ENCODE measurements around the gene SLC22A17. TPM values are rescaled to one million over a fixed set of nuclear protein-coding genes. Genes with fewer than 3 reads are reported as not detected.

Gene SLC22A17
- total and polyA plus RNA-seq, 10 of the 15 experiments (the other 5 are each of a cell fraction or from before 2014, with no cell fraction given): not detected

GRCh38 chr14:23321572-23322547, 30.8 kb downstream of the SLC22A17 start (continued):
- TF ChIP-seq ZNF687 (IDR thresholded peaks at IDR 0.05) (no peak), NR2F1 (conservative IDR thresholded peaks at IDR 0.05) (peak; percentile 51), JUNB (IDR thresholded peaks at IDR 0.05) (no peak), POLR2A (IDR thresholded peaks at IDR 0.05; ENCODE audit: low read depth, low read length) (peak; percentile 64), MYB (IDR thresholded peaks at IDR 0.05; ENCODE audit: borderline replicate concordance, low read depth, low read length) (no peak), NR2C2 (IDR thresholded peaks at IDR 0.05; ENCODE audit: borderline replicate concordance, control insufficient read depth, insufficient read length, low read depth) (no peak), SREBF1 (IDR thresholded peaks at IDR 0.05; ENCODE audit: low read length) (0 out of 2 replicates have a peak, but pooled peaks have one; percentile 1), PRDM15 (CRISPR knock-in tag; IDR thresholded peaks at IDR 0.05) (no peak), BCLAF1 (IDR thresholded peaks at IDR 0.05) (no peak), RB1 (IDR thresholded peaks at IDR 0.05; ENCODE audit: borderline replicate concordance) (0 out of 2 replicates have a peak, but pooled peaks have one; percentile 29), TCF3 (IDR thresholded peaks at IDR 0.05; ENCODE audit: borderline replicate concordance, insufficient read depth, low read depth, low read length) (no peak)
